HepG2 (cell line): ENCODE results near the gene ARFGAP2. TPM values are rescaled to one million over a fixed set of nuclear protein-coding genes. Genes with fewer than 3 reads are reported as not detected.

Source experiments
- CCAR2 ChIP-seq: fragments of 200-400 bp; formaldehyde crosslinking; optimal IDR thresholded peaks from 2 replicates; pipeline ENCODE3; 2018; ENCODE audit warnings: low read depth, mild to moderate bottlenecking, low read length, moderate library complexity
- CENPX ChIP-seq: sonication (generic); formaldehyde crosslinking; IDR thresholded peaks from 2 replicates; pipeline ENCODE4 v1.9.0; 2021; ENCODE audit warnings: mild to moderate bottlenecking, missing genetic modification reagents, moderate library complexity
- EZH2 ChIP-seq: conservative IDR thresholded peaks from 2 replicates; pipeline ENCODE4 v1.6.1; 2012; ENCODE audit warnings: mild to moderate bottlenecking, low read depth, low read length, moderate library complexity
- GLMP ChIP-seq: sonication (generic); formaldehyde crosslinking; IDR thresholded peaks from 2 replicates; pipeline ENCODE4 v1.9.0; 2021; ENCODE audit warnings: missing genetic modification reagents, mild to moderate bottlenecking, borderline replicate concordance
- MBNL3 ChIP-seq: fragments of 250-450 bp; sonication (Bioruptor Pico); conservative IDR thresholded peaks from 2 replicates; pipeline ENCODE4 v1.8.0; 2022; ENCODE audit warnings: mild to moderate bottlenecking, inconsistent platforms
- MEIS2 ChIP-seq: sonication (generic); formaldehyde crosslinking; IDR thresholded peaks from 2 replicates; pipeline ENCODE4 v1.9.0; 2021; ENCODE audit warnings: mild to moderate bottlenecking, missing genetic modification reagents
- SMAD1 ChIP-seq: sonication (generic); formaldehyde crosslinking; IDR thresholded peaks from 2 replicates; pipeline ENCODE4 v1.4.0; 2020; ENCODE audit warnings: missing genetic modification reagents, low read depth, mild to moderate bottlenecking, borderline replicate concordance
- TGIF2 ChIP-seq: IDR thresholded peaks from 2 replicates; pipeline ENCODE4 v1.6.1; 2016; ENCODE audit warnings: control low read depth, missing compliant biosample characterization
- ZBTB25 ChIP-seq: IDR thresholded peaks from 2 replicates; pipeline ENCODE4 v1.6.1; 2018; ENCODE audit warnings: missing genetic modification reagents
- ZFX ChIP-seq: sonication (generic); formaldehyde crosslinking; IDR thresholded peaks from 2 replicates; pipeline ENCODE4 v1.4.0; 2020; ENCODE audit warnings: mild to moderate bottlenecking, low read depth, missing genetic modification reagents, moderate library complexity
- ZNF17 ChIP-seq: sonication (generic); formaldehyde crosslinking; IDR thresholded peaks from 2 replicates; pipeline ENCODE4 v1.5.0; 2020; ENCODE audit warnings: mild to moderate bottlenecking, missing genetic modification reagents
- ZNF180 ChIP-seq: sonication (generic); formaldehyde crosslinking; IDR thresholded peaks from 2 replicates; pipeline ENCODE4 v1.4.0; 2020; ENCODE audit warnings: low read depth, missing genetic modification reagents, borderline replicate concordance
- ZNF569 ChIP-seq: sonication (generic); formaldehyde crosslinking; IDR thresholded peaks from 2 replicates; pipeline ENCODE4 v1.5.0; 2020; ENCODE audit warnings: mild to moderate bottlenecking, missing genetic modification reagents, moderate library complexity, borderline replicate concordance
- ZNF75D ChIP-seq: sonication (generic); formaldehyde crosslinking; IDR thresholded peaks from 2 replicates; pipeline ENCODE4 v1.8.1; 2023; ENCODE audit warnings: missing genetic modification reagents, mild to moderate bottlenecking, borderline replicate concordance
- ZUFSP ChIP-seq: sonication (generic); formaldehyde crosslinking; IDR thresholded peaks from 2 replicates; pipeline ENCODE4 v1.9.0; 2021; ENCODE audit warnings: missing genetic modification reagents, mild to moderate bottlenecking, borderline replicate concordance
- polyA plus RNA-seq, 8 experiments: library from polyadenylated mRNA; depleted of rRNA in 3 of 8; stranded (reverse) in 7 of 8; unstranded in 1 of 8; fragments of >200 nt; fragmentation: Illumina TruSeq in 4 of 8; extraction: Trizol in 4 of 8; gene quantifications; 2 replicates each; pipeline versions ENCODE4 v1.2.1 to v1.2.3, GENCODE V29; 2011 to 2016; ENCODE audit warnings: low read depth in 4 of 8, missing spikeins in 1 of 8, mixed read lengths in 1 of 8; ENCODE audit not compliant: insufficient read depth in 1 of 8
- total RNA-seq, 5 experiments: library from RNA; depleted of rRNA; stranded (reverse); fragments of >200 nt; fragmentation: Illumina TruSeq; extraction: Trizol; gene quantifications; 2 replicates each; pipeline ENCODE4 v1.2.3, GENCODE V29; 2016; ENCODE audit warnings: low read depth in 1 of 5
- TF ChIP-seq, protein P1 (sequence below): sonication (generic); formaldehyde crosslinking; IDR thresholded peaks from 2 replicates; pipeline ENCODE4 v1.5.0; 2020; ENCODE audit warnings: mild to moderate bottlenecking, missing genetic modification reagents, moderate library complexity
- TF ChIP-seq, protein P2 (sequence below): sonication (generic); formaldehyde crosslinking; IDR thresholded peaks from 2 replicates; pipeline ENCODE4 v1.8.0; 2022; ENCODE audit warnings: missing genetic modification reagents, mild to moderate bottlenecking, inconsistent platforms, borderline replicate concordance
- TF ChIP-seq, protein P3 (sequence below): sonication (generic); formaldehyde crosslinking; IDR thresholded peaks from 2 replicates; pipeline ENCODE4 v1.5.0; 2020; ENCODE audit warnings: mild to moderate bottlenecking, missing genetic modification reagents

ARFGAP2 gene
- total and polyA plus RNA-seq, 2 of the 13 experiments (the other 11 are each of a cell fraction or from before 2014, with no cell fraction given): 32.3 to 75.3 TPM

DNA sequence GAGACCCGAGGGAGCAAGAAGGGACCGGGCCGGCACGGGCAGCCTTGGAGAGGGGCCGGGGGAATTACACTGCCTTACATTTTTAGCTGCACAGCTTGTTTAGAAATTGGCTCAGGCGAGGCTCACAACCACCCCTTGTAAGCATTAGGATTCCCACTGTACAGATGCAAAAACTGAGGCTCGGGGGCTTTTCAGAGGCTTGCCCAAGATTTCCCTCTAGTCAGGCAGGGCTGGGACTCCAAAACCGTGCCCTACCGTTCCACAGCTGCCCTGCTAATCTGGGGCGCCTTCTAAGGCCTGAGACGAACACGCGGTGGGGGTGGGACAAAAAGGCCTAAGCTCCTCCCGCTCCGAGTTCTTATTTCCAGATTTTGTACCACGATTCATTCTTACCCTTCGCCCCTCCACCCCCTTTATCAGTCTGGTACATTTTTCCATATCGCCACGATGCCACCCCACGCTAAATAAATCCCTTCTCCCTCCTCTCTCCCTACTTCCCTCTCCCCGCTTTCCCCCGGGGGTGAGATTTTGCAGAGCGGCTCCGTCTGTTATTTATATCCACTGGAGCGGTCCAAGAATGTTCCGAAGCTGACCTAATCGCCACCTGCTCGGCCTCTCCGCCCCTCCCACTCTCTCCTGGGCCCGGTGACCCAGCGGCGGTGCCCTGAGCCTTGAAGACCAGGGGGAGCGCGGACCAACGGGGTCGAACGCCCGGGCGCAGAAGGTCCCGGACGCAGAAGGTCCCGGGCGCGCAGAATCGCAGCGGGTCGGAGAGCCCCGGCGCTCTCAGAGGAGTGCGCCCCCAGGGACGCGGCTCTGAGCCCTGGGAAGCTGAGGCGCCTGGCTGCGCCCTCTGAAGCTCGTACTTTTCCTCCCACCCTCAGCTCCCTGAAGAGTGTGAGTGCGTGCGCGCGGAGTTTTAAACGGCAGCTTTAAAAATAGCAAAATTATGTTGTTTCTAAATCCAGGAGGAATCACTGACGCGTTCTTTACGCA lies 10.3 kb upstream of the ARFGAP2 start (continued):
- TF ChIP-seq ZBTB25 (CRISPR knock-in tag) (no peak), EZH2 (no peak), TGIF2 (CRISPR knock-in tag) (no peak), ZUFSP (no peak), GLMP (CRISPR knock-in tag) (no peak), CENPX (CRISPR knock-in tag) (no peak), ZNF17 (CRISPR knock-in tag) (no peak), ZFX (no peak; the same call in 1 of the 2 replicates), ZNF180 (CRISPR knock-in tag) (no peak), ZNF569 (CRISPR knock-in tag) (no peak), SMAD1 (no peak), ZNF75D (CRISPR knock-in tag) (no peak), MEIS2 (CRISPR knock-in tag) (no peak), CCAR2 (no peak), MBNL3 (CRISPR knock-in tag) (no peak)
- TF ChIP-seq, protein P1, sequence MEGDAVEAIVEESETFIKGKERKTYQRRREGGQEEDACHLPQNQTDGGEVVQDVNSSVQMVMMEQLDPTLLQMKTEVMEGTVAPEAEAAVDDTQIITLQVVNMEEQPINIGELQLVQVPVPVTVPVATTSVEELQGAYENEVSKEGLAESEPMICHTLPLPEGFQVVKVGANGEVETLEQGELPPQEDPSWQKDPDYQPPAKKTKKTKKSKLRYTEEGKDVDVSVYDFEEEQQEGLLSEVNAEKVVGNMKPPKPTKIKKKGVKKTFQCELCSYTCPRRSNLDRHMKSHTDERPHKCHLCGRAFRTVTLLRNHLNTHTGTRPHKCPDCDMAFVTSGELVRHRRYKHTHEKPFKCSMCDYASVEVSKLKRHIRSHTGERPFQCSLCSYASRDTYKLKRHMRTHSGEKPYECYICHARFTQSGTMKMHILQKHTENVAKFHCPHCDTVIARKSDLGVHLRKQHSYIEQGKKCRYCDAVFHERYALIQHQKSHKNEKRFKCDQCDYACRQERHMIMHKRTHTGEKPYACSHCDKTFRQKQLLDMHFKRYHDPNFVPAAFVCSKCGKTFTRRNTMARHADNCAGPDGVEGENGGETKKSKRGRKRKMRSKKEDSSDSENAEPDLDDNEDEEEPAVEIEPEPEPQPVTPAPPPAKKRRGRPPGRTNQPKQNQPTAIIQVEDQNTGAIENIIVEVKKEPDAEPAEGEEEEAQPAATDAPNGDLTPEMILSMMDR: peak; percentile 61
- TF ChIP-seq, protein P2, sequence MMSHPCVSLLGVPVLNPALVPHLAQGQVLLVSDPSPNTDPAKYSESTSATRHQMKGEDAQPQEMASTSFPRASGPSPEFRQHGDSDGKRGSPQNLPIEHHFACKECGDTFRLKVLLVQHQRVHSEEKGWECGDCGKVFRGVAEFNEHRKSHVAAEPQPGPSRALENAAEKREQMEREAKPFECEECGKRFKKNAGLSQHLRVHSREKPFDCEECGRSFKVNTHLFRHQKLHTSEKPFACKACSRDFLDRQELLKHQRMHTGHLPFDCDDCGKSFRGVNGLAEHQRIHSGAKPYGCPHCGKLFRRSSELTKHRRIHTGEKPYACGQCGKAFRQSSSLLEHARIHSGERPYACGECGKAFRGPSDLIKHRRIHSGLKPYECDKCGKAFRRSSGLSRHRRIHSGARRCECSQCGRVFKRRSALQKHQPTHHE: no peak
- TF ChIP-seq, protein P3, sequence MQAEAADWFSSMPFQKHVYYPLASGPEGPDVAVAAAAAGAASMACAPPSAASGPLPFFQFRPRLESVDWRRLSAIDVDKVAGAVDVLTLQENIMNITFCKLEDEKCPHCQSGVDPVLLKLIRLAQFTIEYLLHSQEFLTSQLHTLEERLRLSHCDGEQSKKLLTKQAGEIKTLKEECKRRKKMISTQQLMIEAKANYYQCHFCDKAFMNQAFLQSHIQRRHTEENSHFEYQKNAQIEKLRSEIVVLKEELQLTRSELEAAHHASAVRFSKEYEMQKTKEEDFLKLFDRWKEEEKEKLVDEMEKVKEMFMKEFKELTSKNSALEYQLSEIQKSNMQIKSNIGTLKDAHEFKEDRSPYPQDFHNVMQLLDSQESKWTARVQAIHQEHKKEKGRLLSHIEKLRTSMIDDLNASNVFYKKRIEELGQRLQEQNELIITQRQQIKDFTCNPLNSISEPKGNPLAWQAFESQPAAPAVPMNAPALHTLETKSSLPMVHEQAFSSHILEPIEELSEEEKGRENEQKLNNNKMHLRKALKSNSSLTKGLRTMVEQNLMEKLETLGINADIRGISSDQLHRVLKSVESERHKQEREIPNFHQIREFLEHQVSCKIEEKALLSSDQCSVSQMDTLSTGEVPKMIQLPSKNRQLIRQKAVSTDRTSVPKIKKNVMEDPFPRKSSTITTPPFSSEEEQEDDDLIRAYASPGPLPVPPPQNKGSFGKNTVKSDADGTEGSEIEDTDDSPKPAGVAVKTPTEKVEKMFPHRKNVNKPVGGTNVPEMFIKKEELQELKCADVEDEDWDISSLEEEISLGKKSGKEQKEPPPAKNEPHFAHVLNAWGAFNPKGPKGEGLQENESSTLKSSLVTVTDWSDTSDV (CRISPR knock-in tag): no peak
